ENCODE results near the gene F3. TPM values are rescaled to one million over a fixed set of nuclear protein-coding genes. Genes with fewer than 3 reads are reported as not detected.
A peak's percentile ranks its signal among the peaks of the same experiment; 100 is the strongest.

F3 gene
- total RNA-seq, 1 experiment from 2014 or later: 0.54 TPM

GRCh38 chr1:94532077-94532476 is 9.5 kb downstream of the F3 start:
- in situ Hi-C loops (cut with HindIII; ENCODE audit: low sequenced_read_pairs): no loop called here
- no peak for DNase-seq (ENCODE audit: low spot score)

DNA sequence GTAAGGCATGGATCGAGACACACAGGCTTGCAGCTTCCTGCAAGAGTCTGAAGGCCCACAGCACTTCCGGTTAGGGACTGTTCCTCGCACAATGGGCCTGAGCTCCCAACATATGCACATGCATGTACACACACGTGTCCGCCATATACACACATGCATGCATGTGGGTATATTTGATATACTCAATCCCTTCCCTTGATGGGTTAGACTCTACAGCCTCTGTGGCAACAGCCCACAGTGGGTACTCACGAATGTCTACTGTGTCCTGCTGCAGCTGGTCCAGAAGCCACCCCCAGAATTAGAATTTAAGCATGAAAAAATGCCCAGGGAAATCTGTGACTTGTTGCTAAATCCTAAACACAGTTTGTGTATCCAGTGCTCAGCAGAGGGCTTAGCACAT is 9.9 kb downstream of the F3 start:
- in situ Hi-C loops (cut with HindIII; ENCODE audit: low sequenced_read_pairs): no loop called here
- no peak for DNase-seq (ENCODE audit: low spot score)

- in situ Hi-C loops (cut with HindIII; ENCODE audit: low sequenced_read_pairs): no loop called here
- no peak for DNase-seq (ENCODE audit: low spot score)
Measured at GRCh38 chr1:94530373-94530878, 11.1 kb downstream of the F3 start.

DNA sequence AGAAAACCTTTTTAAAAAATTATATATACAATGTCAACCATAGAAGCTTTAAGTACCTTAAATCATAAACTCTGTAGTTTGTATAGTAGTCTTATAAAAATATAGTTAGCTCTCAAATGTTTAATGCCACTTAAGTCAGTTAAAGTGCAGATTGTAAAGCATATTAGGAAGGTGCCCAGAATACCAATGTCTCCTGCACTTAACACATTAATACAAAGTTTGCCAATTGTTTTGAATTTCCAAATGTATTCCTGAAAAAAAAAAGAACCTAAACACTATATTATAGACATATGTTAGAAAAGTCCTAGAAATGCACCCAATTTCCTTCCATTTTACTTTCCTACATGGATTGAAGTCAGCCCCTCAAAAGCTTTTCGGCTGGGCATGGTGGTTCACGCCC is 12.1 kb downstream of the F3 start:
- in situ Hi-C loops (cut with HindIII; ENCODE audit: low sequenced_read_pairs): no loop called here
- DNase-seq (ENCODE audit: low spot score): no peak

- in situ Hi-C loops (cut with HindIII; ENCODE audit: low sequenced_read_pairs): no loop called here
Measured at GRCh38 chr1:94528826-94529225, 12.7 kb downstream of the F3 start.

DNA sequence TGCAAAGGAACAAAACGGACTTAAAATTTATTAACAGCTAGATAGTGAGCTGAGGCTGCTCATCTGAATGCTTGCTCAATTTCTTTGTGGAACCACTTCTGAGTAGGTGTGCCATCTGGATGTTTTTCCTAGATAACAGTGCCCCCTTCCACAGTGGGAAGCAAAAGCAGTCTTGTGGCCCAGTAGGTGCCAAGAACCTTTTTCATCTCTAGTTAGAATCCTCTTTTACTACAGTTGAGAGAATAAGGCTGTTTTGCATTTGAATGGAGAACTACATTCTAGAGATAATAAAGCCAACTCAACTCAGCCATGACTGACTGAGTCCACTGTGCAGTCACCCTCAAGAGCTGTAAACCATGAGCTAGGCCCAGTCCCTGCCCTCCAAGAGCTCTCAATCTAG is 13.3 kb downstream of the F3 start:
- DNase-seq (ENCODE audit: low spot score): peak; percentile 27
- in situ Hi-C loops (cut with HindIII; ENCODE audit: low sequenced_read_pairs): no loop called here

More at GRCh38 chr1:94528826-94529225, 12.7 kb downstream of the F3 start:
- DNase-seq (ENCODE audit: low spot score): no peak

GRCh38 chr1:94527447-94528031 is 14.0 kb downstream of the F3 start:
- in situ Hi-C loops (cut with HindIII; ENCODE audit: low sequenced_read_pairs): no loop called here
- peak; percentile 55 for DNase-seq (ENCODE audit: low spot score)

- in situ Hi-C loops (cut with HindIII; ENCODE audit: low sequenced_read_pairs): no loop called here
- DNase-seq (ENCODE audit: low spot score): no peak
Measured at GRCh38 chr1:94526152-94526980, 15.2 kb downstream of the F3 start.

DNA sequence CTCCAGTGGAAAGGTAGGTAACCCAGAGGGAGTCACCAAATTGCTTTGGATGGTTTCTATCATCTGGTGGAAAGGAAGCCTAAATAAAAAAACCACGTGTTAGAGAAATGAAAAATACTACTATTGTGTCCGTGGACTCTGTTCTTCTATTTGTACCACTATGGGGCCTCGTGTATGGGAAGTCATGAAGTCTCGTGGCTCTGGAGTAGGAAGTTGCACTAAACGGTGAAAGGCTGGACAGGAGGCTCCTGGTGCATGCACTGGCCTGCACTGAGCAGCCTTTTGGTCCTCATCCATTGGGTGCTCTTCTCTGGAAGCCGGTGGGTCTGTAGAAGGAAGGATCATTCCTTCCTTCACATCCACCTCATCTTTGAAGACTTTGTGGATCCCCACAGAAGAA is 17.0 kb downstream of the F3 start:
- in situ Hi-C loops (cut with HindIII; ENCODE audit: low sequenced_read_pairs): no loop called here
- no peak for DNase-seq (ENCODE audit: low spot score)

GRCh38 chr1:94522304-94522703 is 19.3 kb downstream of the F3 start:
- peak; percentile 24 for DNase-seq (ENCODE audit: low spot score)
- in situ Hi-C loops (cut with HindIII; ENCODE audit: low sequenced_read_pairs): no loop called here

DNA sequence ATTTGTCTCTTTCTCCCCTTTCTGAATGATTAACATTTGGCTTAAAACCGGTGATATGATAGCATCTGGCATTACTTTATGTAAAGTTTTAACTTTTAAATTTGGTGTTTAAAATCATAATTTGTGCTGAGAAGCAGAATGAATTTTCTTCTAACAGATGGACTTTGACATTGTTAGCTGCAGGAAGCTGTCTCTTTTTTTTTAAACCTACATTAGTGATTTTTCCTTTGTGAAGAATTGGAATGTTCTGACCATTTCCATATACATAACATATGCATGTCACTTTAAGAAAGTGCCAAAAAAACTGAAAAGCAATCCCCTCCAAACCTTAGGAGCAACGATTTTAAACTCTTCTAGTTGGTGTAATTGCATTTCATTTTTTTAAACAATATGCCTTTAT is 22.2 kb downstream of the F3 start:
- no peak for DNase-seq (ENCODE audit: low spot score)
- in situ Hi-C loops (cut with HindIII; ENCODE audit: low sequenced_read_pairs): no loop called here

DNA sequence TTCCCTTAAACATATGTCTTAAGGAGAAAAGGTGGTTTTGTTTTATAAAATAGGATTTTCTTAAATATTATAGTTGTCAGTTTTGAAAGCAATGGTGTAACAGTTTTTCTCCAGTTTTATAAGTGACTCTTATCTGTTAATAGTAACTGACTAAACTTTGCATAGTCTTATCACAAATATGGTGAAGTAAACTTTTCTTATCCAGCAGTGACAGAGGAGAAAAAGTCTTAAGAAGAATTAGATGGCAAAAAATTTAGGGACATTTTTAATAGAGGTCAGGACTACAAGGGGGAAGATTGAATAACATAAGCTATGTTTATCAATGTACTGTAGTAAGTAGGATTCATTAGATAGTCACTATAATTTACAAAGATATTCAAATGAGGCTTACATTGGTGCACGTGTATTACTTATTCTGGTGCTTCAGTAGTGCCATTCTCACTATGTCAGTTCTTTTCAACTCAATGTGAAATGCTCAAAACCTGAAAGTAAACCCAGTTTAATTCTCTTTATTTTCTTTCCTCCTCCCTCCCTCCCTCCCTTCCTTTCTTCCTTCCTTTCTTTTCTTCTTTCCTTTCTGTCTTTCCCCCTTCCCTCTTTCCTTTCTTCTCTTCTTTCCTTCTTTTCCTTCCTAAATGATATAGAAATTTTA is 26.1 kb downstream of the F3 start:
- DNase-seq (ENCODE audit: low spot score): no peak
- in situ Hi-C loops (cut with HindIII; ENCODE audit: low sequenced_read_pairs): no loop called here

DNA sequence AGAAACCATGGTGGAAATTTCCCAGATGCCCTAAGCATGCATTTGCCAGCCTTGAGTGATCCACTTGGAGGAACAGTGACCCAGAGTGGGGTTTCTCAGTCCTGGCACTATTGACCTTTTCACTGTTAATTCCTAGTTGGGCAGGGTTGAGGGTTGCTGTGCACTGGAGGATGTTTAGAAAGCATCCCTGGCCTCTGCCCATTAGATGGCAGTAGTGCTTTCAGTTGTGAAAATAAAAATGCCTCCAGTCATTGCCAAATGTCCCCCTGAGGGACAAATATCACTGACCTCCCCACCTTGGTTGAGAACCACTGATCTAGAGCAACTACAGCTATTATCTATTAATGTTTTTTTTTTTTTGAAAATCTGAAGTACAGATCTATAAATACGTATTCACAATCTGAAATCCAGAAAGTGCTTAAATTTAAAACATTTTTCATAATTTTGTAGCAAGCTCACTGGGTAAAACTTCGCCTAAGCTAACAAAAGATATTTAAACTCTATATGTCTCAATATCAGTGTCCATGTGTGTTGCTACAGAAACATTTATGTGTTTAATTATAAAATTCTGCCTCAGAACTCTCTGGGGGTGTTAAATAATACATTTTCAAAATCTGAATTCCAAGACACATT is 27.3 kb downstream of the F3 start:
- in situ Hi-C loops (cut with HindIII; ENCODE audit: low sequenced_read_pairs): no loop called here
- DNase-seq (ENCODE audit: low spot score): peak; percentile 32

DNA sequence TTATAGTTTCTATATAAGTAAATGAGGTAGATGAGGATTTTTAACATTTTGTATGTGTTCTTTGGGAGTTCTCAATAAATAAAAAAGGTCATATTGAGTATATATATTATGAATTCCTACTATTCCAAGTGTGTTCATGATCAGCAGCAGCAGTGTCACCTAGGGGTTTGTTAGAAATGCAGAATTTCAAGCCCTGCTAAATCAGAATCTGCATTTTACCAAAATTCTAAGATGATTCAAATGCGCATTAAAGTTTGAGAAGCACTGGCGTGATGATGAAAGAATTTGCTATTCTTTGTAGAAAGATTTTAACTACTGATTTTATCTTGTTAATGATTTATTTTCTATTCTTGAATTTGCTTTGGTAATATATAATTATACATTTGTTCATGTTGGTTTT is 28.7 kb downstream of the F3 start:
- in situ Hi-C loops (cut with HindIII; ENCODE audit: low sequenced_read_pairs): no loop called here
- no peak for DNase-seq (ENCODE audit: low spot score)

DNA sequence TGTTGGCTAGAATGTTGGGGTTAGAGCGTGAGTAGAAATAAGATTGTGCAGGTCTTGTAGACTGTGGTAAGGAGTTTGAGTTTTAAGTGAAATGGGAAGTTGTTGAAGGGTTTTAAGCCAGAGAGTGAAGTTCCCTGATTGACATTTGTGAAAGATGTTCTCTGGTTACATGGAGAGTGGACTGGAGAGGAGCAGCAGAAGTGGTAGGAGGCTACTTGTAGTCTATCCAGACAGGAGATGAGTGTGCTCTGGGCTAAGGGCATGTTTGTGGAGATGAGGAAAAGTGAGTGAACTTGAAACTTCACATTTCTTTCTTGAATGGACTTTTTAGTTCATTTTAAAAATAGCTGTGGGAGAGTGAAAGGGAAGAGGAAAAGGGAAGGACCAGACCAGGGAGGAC is 37.0 kb downstream of the F3 start:
- DNase-seq (ENCODE audit: low spot score): no peak
- in situ Hi-C loops (cut with HindIII; ENCODE audit: low sequenced_read_pairs): no loop called here

DNA sequence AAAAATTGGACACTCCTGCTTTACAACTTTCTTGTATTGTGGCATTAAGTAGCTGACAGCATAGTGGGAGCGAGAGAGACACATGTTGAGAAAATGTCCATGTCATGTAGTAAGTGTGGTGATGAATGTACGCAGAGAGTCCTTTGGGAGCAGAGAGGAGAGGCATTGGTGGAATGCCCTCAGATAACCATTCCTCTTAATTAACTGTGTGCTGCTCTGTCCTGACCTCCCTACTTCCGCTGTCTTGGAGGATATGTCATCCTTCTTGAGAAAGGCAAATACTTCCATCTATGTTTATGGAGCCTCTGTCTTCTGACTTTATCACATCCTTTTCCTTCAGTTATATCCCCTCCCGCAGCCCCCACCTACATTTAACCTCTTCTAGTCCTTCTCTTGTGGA is 38.4 kb downstream of the F3 start:
- in situ Hi-C loops (cut with HindIII; ENCODE audit: low sequenced_read_pairs): no loop called here
- DNase-seq (ENCODE audit: low spot score): no peak

- peak; percentile 57 for DNase-seq (ENCODE audit: low spot score)
- in situ Hi-C loops (cut with HindIII; ENCODE audit: low sequenced_read_pairs): no loop called here
Measured at GRCh38 chr1:94501935-94502334, 39.6 kb downstream of the F3 start.

- in situ Hi-C loops (cut with HindIII; ENCODE audit: low sequenced_read_pairs): no loop called here
- no peak for DNase-seq (ENCODE audit: low spot score)
Measured at GRCh38 chr1:94501426-94501825, 40.1 kb downstream of the F3 start.

DNA sequence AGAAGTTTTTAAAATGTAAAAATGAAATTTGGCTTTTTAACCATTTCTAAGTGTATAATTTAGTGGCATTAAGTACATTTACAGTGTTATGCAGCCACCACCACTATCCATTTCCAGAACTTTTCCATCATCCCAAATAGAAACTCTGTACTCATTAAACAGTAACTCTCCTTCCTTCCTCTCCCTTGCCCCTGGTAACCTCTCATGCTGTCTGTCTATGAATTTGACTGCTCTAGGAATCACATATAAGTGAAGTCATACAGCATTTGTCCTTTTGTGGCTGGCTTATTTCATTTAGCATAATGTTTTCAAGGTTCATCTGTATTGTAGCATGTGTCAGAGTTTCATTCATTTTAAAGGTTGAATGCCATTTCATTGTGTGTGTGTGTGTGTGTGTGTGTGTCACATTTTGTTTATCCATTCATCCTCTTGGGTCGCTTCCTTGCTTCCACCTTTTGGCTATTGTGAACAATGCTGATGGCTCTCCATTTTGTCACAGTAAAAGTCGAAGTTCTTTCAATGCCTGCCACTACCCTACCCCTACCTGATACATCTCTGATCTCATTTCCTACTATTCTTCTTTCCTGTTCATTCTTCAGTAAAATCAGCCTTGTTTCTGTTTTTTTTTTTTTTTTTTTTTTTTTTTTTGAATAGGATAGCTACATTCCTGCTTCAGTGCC is 45.3 kb downstream of the F3 start:
- in situ Hi-C loops (cut with HindIII; ENCODE audit: low sequenced_read_pairs): no loop called here

More for the DNA sequence above, 45.3 kb downstream of the F3 start:
- no peak for DNase-seq (ENCODE audit: low spot score)
